Skeletal muscle tissue (tissue), 4 donors: ENCODE data around the gene NSD1. TPM values are rescaled to one million over a fixed set of nuclear protein-coding genes. Genes with fewer than 3 reads are reported as not detected.

Source experiments
- H3K27ac ChIP-seq: one replicate; pipeline ENCODE4 v1.7.0; 2013; ENCODE audit warnings: mild to moderate bottlenecking, low read depth, low read length, inconsistent platforms
- H3K27me3 ChIP-seq, 3 donors: one replicate each; pipeline ENCODE4 v1.7.0; 2013; ENCODE audit warnings: low read length in 3 of 3; ENCODE audit not compliant: control insufficient read depth in 3 of 3, insufficient read depth in 3 of 3
- H3K36me3 ChIP-seq, 3 donors: one replicate each; pipeline ENCODE4 v1.7.0; 2013; ENCODE audit warnings: low read length in 3 of 3; ENCODE audit not compliant: control insufficient read depth in 3 of 3, insufficient read depth in 3 of 3
- H3K4me1 ChIP-seq, 3 donors: one replicate each; pipeline ENCODE4 v1.7.0; 2013; ENCODE audit warnings: low read length in 3 of 3, mild to moderate bottlenecking in 3 of 3; ENCODE audit not compliant: control insufficient read depth in 3 of 3, insufficient read depth in 3 of 3
- H3K4me3 ChIP-seq, 3 donors: one replicate each; pipeline ENCODE4 v1.7.0; 2013; ENCODE audit warnings: low read length in 3 of 3
- H3K9ac ChIP-seq, 3 donors: one replicate each; pipeline ENCODE4 v1.7.0; 2013; ENCODE audit warnings: low read length in 3 of 3, mild to moderate bottlenecking in 3 of 3, moderate library complexity in 2 of 3, low read depth in 1 of 3
- H3K9me3 ChIP-seq, 3 donors: one replicate each; pipeline ENCODE4 v1.7.0; 2013; ENCODE audit warnings: low read length in 3 of 3; ENCODE audit not compliant: control insufficient read depth in 3 of 3
- total RNA-seq: library from RNA; depleted of rRNA; stranded (reverse); fragments of >200 nt; gene quantifications from one replicate; pipeline ENCODE4 v1.2.3, GENCODE V29; 2014
- donor health status: Osteomylitis.

The NSD1 gene
- total RNA-seq, 1 donor from 2014 or later: 57.4 TPM

DNA sequence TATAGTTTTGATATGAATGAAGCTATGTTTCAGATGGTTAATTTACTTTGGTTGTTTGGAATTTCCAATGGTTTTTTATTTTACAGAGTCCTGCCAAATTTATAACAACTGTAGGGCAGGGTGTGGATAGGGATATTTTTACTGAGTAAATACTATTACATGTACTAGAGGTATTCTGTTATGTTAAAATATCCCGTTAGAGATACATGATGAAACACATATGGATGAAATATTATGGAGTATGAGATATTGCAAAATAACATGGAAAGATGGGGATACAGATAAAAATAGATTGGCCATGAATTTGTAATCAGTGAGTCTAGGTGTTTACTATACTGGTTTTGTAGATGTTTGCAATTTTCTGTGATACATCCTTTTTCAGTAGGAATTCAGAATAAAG lies 93.3 kb downstream of the NSD1 start:
- Histone ChIP-seq H3K9ac (no peak overlapping the region), H3K36me3 (peaks cover 0 to 7% (median 0%) of the 10 kb centered on the region in 3 donors), H3K9me3 (no peaks in the 10 kb centered on the region), H3K27me3 (no peaks in the 10 kb centered on the region), H3K4me3 (no peak overlapping the region), H3K27ac (no peak overlapping the region), H3K4me1 (peaks cover 0 to 3% (median 0%) of the 10 kb centered on the region in 3 donors)

DNA sequence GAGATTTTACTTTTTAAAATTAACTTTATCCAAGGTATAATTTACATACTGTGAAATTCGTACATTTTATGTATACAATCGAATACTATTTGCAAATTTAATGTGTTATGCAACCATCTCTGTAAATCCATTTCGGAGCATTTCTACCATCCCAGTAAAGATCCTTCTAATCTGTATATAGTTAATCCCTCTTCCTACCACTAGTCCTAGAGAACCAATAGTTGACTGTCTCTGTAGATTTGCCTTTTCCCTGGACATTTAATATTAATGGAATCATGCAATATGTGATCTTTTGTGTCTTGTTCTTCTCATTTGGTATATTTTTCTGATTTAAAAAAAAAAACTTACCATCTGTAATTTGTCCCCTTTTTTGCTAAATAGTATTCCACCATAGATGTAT lies 95.2 kb downstream of the NSD1 start:
- Histone ChIP-seq H3K9ac (no peak overlapping the region), H3K4me1 (peaks cover 11 to 20% (median 17%) of the 10 kb centered on the region in 3 donors), H3K9me3 (no peaks in the 10 kb centered on the region), H3K4me3 (no peak overlapping the region), H3K27ac (no peak overlapping the region), H3K27me3 (no peaks in the 10 kb centered on the region), H3K36me3 (peaks cover 0 to 7% (median 0%) of the 10 kb centered on the region in 3 donors)

DNA sequence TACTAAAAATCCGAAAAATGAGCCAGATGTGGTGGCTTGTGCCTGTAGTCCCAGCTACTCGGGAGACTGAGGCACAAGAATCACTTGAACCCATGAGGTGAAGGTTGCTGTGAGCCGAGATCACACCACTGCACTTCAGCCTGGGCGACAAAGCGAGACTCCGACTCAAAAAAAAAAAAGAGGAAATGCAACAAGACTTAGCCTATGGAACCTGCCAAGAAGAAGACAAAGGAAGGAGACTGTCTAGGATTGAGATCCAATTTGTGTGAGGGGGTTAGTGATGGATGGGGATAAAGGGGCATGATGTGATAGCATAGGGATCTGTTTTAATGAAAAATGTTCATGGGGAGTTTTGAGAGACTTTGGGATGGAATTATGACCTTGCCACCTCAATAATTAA lies 97.1 kb downstream of the NSD1 start:
- Histone ChIP-seq H3K27ac (no peak overlapping the region), H3K4me3 (no peak overlapping the region), H3K9me3 (no peaks in the 10 kb centered on the region), H3K36me3 (peaks cover 0 to 7% (median 0%) of the 10 kb centered on the region in 3 donors), H3K9ac (no peak overlapping the region), H3K27me3 (no peaks in the 10 kb centered on the region), H3K4me1 (peaks cover 17 to 22% (median 22%) of the 10 kb centered on the region in 3 donors)

DNA sequence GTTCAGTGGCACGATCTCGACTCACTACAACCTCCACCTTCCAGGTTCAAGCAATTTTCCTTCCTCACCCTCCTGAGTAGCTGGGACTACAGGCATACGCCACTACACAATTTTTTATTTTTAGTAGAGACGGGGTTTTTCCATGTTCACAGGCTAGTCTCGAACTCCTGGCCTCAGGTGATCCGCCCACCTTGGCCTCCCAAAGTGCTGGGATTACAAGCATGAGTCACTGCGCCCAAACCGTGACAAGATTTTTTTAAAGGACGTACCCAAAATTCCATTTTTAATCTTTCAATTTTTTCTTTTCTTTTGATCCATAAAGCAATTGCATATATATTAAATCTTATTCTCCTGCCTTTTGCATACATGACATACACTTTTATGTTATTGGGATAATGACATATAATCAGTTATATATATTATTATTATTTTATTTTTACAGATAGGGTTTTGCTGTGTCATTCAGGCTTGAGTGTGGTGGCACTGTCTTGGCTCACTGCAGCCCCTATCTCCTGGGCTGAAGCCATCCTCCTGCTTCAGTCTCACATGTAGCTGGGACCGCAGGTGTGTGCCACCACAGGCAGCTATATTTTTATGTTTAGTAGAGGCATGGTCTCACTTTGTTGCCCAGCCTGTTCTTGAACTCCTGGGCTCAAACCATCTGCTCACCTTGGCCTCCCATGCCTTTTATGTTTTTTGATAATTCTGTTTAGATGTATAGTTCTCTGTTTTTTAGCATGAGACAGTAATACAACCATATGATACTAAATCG lies 98.1 kb downstream of the NSD1 start:
- Histone ChIP-seq H3K4me3 (no peak overlapping the region), H3K36me3 (peaks cover 3 to 5% (median 5%) of the 10 kb centered on the region in 3 donors), H3K27ac (no peak overlapping the region), H3K27me3 (no peaks in the 10 kb centered on the region), H3K4me1 (peaks cover 17 to 22% (median 22%) of the 10 kb centered on the region in 3 donors), H3K9me3 (no peaks in the 10 kb centered on the region), H3K9ac (no peak overlapping the region)

DNA sequence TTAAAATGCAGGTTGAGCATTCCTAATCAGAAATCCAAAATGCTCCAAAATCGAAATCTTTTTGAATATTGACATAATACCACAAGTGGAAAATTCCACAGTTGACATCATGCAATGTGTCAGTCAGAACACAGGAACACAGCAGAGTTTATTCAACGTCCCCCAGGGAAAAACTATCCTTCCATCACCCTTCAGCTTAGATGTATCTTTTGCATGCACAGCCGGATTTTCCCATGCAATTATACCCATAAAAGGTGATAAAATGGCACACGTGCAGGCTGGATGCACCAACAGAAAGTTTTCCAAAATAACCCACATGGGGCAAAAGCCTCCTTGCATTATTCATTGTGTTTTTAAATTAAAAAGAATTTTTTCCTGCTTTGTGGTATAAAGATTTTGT lies 98.8 kb downstream of the NSD1 start:
- no peak overlapping the region for H3K27ac ChIP-seq
- H3K9ac ChIP-seq: no peak overlapping the region
- H3K4me3 ChIP-seq: no peak overlapping the region

DNA sequence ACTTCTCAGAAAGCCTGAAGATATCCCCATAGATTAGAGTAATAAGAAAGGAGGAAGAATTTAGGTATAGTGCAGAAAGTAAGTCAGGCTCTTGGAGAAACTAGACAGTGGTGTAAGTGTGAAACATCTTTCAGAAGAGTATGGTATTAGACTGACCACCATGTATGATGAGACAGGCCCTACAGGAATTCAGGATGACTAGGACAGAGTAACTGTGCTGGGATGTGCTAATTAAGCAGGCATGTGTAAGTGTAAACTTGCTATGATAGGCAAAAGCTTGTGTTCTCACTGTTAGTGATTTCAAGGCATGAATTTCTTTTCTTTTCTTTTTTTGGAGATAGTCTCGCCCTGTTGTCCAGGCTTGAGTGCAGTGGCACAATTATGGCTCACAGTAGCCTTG lies 99.2 kb downstream of the NSD1 start:
- Histone ChIP-seq H3K36me3 (peaks cover 6 to 8% (median 8%) of the 10 kb centered on the region in 3 donors), H3K4me1 (peaks cover 17 to 22% (median 20%) of the 10 kb centered on the region in 3 donors), H3K27me3 (no peaks in the 10 kb centered on the region), H3K9ac (no peak overlapping the region), H3K27ac (no peak overlapping the region), H3K4me3 (no peak overlapping the region), H3K9me3 (no peaks in the 10 kb centered on the region)

More for the DNA sequence above, 98.8 kb downstream of the NSD1 start:
- Histone ChIP-seq H3K36me3 (peaks cover 6 to 8% (median 8%) of the 10 kb centered on the region in 3 donors), H3K9me3 (no peaks in the 10 kb centered on the region), H3K27me3 (no peaks in the 10 kb centered on the region), H3K4me1 (peaks cover 17 to 22% (median 22%) of the 10 kb centered on the region in 3 donors)

DNA sequence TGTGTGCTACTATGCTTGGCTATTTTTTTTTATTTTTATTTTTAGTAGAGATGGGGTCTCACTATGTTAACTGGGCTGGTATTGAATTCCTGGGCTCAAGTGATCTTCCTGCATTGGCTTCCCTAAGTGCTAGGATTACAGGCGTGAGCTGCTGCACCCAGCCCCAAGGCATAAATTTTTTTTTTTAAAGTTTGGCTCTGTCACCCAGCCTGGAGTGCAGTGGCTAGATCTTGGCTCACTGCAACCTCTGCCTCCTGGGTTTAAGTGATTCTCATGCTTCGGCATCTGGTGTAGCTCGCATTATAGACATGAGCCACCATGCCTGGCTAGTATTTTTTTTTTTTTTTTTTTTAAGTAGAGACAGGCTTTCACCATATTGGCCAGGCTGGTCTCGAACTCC lies 99.6 kb downstream of the NSD1 start:
- Histone ChIP-seq H3K9ac (no peak overlapping the region), H3K9me3 (no peaks in the 10 kb centered on the region)

DNA sequence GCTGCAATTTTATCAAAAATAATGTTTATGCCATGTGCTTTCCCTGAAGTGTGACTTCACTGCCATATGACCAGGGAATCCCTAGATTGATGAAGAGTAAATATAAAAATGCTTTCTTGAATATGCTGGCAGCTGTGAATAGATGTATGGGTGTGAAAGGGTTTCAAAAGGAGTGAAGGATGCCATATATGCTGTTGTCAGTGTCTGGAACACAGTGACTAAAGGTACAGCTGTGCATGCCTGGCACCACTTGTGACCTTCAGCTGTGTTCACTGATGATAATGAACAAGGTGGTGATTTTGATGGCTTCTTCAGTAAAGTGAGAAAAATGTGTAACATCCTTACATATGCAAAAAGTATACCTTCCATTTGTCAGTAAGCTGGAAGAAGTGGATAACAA lies 100.2 kb downstream of the NSD1 start:
- Histone ChIP-seq H3K36me3 (peaks cover 12 to 16% (median 14%) of the 10 kb centered on the region in 3 donors), H3K4me3 (no peak overlapping the region), H3K9me3 (no peaks in the 10 kb centered on the region), H3K27ac (no peak overlapping the region), H3K4me1 (peaks cover 17 to 22% (median 20%) of the 10 kb centered on the region in 3 donors), H3K9ac (no peak overlapping the region), H3K27me3 (no peaks in the 10 kb centered on the region)

More for the DNA sequence above, 99.6 kb downstream of the NSD1 start:
- Histone ChIP-seq H3K27ac (no peak overlapping the region), H3K27me3 (no peaks in the 10 kb centered on the region), H3K4me1 (peaks cover 17 to 22% (median 20%) of the 10 kb centered on the region in 3 donors), H3K36me3 (peaks cover 7 to 10% (median 8%) of the 10 kb centered on the region in 3 donors), H3K4me3 (no peak overlapping the region)

DNA sequence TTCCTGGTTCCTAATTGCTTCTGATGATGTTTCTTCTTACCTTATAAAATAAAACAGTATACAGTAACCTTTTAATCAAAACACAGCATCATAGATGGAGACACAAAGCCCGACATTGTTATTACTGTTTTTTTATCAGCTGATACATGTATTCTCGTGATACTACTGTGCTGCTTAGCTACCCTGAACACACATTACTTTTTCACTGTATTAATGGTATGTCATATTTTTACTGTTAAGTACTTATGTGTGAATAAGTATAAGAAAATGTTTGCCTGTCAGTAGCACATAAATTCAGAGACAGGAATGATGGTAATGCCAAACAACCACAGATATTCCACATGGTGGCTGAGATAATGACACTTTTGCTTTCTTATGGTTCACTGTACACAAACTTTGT lies 101.3 kb downstream of the NSD1 start:
- Histone ChIP-seq H3K36me3 (peaks cover 12 to 20% (median 17%) of the 10 kb centered on the region in 3 donors), H3K27me3 (no peaks in the 10 kb centered on the region), H3K4me3 (no peak overlapping the region), H3K9me3 (no peaks in the 10 kb centered on the region), H3K4me1 (peaks cover 17 to 22% (median 20%) of the 10 kb centered on the region in 3 donors), H3K27ac (no peak overlapping the region), H3K9ac (no peak overlapping the region)

DNA sequence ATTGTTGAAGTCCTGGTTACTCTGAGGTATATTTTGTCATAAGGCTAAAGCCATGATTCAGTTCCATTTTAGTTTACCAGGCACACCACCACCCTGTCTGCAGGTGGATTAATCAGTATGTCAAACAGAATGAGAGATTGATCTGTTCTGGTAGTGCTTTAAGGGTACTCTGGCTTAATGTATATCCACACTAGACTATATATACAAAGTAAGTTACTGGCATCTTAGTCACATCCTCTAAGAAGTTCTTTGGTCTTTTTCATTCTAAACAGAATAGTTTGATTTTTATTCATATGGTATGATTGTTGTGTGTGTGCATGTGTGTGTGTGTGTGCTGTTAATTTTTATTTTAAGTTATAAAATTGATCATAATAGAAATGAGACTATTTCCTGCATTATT lies 108.2 kb downstream of the NSD1 start:
- peaks cover 16 to 41% (median 30%) of the 10 kb centered on the region in 3 donors for H3K36me3 ChIP-seq

More for the DNA sequence above, 108.2 kb downstream of the NSD1 start:
- H3K9ac ChIP-seq: no peak overlapping the region
- H3K9me3 ChIP-seq: no peaks in the 10 kb centered on the region
- no peaks in the 10 kb centered on the region for H3K27me3 ChIP-seq
- no peak overlapping the region for H3K27ac ChIP-seq
- no peaks in the 10 kb centered on the region for H3K4me1 ChIP-seq
- no peak overlapping the region for H3K4me3 ChIP-seq
